Stimulated activated CD8-positive, alpha-beta memory T cell treated with anti-CD3 and anti-CD28 coated beads, Interleukin-12 subunit alpha, Interleukin-12 subunit beta, amount 100 ng/mL, for 1 hour (primary cell): ENCODE measurements around the gene PAX7.
"Not testable (repeated sequence)": the region's sequence is repeated elsewhere in the genome, so short reads cannot be mapped to it uniquely, and the experiment has no call there.

Experiments used
- DNase-seq: peaks from one replicate; pipeline ENCODE4 v3.0.0-alpha.2; 2020; ENCODE audit warnings: low read depth

The PAX7 gene

GRCh38 chr1:18761948-18762840, 131.5 kb downstream of the PAX7 start:
- DNase-seq = no peak

- DNase-seq = no peak
These were observed 133.7 kb downstream of the PAX7 start for GRCh38 chr1:18764362-18764761.

GRCh38 chr1:18765725-18766124, 135.1 kb downstream of the PAX7 start:
- no peak for DNase-seq

GRCh38 chr1:18766328-18766727, 135.7 kb downstream of the PAX7 start:
- DNase-seq = no peak

GRCh38 chr1:18767576-18767975, 136.9 kb downstream of the PAX7 start:
- DNase-seq = not testable (repeated sequence)

GRCh38 chr1:18768086-18768485, 137.4 kb downstream of the PAX7 start:
- DNase-seq = no peak

- DNase-seq = no peak
These were observed 138.5 kb downstream of the PAX7 start for GRCh38 chr1:18769140-18769539.

GRCh38 chr1:18770799-18771198, 140.2 kb downstream of the PAX7 start:
- DNase-seq = no peak

GRCh38 chr1:18773753-18774152, 143.1 kb downstream of the PAX7 start:
- DNase-seq = no peak

- no peak for DNase-seq
These were observed 144.7 kb downstream of the PAX7 start for GRCh38 chr1:18775341-18775740.

- no peak for DNase-seq
These were observed 146.1 kb downstream of the PAX7 start for GRCh38 chr1:18776777-18777176.

GRCh38 chr1:18778437-18778836, 147.8 kb downstream of the PAX7 start:
- no peak for DNase-seq

GRCh38 chr1:18781031-18781430, 150.4 kb downstream of the PAX7 start:
- DNase-seq = no peak

- DNase-seq = no peak
These were observed 153.2 kb downstream of the PAX7 start for GRCh38 chr1:18783705-18784481.

- no peak for DNase-seq
These were observed 153.8 kb downstream of the PAX7 start for GRCh38 chr1:18784482-18784831.

GRCh38 chr1:18786149-18786548, 155.5 kb downstream of the PAX7 start:
- no peak for DNase-seq

- DNase-seq = no peak
These were observed 157.3 kb downstream of the PAX7 start for GRCh38 chr1:18787825-18788385.

- DNase-seq = no peak
These were observed 158.6 kb downstream of the PAX7 start for GRCh38 chr1:18789246-18789645.

GRCh38 chr1:18792747-18793146, 162.1 kb downstream of the PAX7 start:
- DNase-seq = no peak

GRCh38 chr1:18793164-18793563, 162.5 kb downstream of the PAX7 start:
- DNase-seq = no peak

GRCh38 chr1:18794051-18794450, 163.4 kb downstream of the PAX7 start:
- DNase-seq = no peak

GRCh38 chr1:18794561-18794960, 163.9 kb downstream of the PAX7 start:
- no peak for DNase-seq
